ENCODE results near the gene FBXL15. TPM values are rescaled to one million over a fixed set of nuclear protein-coding genes. Genes with fewer than 3 reads are reported as not detected.

The FBXL15 gene, protein sequence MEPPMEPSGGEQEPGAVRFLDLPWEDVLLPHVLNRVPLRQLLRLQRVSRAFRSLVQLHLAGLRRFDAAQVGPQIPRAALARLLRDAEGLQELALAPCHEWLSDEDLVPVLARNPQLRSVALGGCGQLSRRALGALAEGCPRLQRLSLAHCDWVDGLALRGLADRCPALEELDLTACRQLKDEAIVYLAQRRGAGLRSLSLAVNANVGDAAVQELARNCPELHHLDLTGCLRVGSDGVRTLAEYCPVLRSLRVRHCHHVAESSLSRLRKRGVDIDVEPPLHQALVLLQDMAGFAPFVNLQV
- total RNA-seq (15.5 and 17.0 TPM in 2 replicates), polyA plus RNA-seq (17.3 and 20.7 TPM in 2 replicates), polyA minus RNA-seq (18.3 and 21.6 TPM in 2 replicates)
- 9.3 TPM for total RNA-seq (2013)

DNA sequence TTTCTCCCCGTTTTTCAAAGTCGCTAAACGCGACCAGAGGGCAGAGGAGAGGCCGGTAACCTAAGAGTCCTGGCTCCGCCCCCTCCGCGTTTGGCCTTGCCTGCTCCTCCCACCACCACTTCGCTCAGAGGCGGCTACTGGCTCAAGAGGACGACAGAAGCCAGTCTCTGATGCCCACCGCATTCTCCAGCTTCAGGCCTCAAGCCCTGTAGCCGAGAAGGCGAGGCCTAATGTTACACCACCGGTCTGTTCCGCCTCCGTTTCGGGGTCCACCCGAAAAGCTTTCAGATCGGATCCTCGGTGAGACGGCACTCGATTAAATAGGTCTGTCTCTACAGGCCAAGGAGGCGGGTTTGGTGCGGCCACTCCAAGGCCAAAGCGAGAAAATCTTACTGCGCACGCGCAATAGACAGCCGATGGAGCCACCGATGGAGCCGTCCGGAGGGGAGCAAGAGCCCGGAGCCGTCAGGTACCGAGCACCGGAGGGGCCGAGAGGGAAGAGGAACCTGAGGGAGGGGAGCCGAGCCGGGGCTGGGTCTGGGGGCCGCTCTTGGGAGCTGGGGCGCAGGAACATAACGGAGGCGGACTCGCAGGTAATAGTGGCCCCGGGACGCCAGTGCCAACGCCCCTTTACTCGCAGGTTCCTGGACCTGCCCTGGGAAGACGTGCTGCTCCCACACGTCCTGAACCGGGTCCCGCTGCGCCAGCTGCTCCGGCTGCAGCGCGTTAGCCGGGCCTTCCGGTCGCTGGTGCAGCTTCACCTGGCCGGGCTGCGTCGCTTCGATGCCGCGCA is at the start of gene FBXL15:
FBXL15 (plus strand) TSS at position 123 of the 793 bp plus-strand sequence; CDS start at position 417, 294 bp downstream.
- H3K4me2 ChIP-seq (replicated peaks; ENCODE audit: low read depth, low read length, poor library complexity, severe bottlenecking), result peak within 1 kb of the TSS; percentile 90
- peak; percentile 98 for DNase-seq
- H4K20me1 ChIP-seq (ENCODE audit: control insufficient read depth, insufficient read depth, low read length, poor library complexity, severe bottlenecking), result peaks cover 17% of the 10 kb centered on the region
- no peaks in the 10 kb centered on the region for H3K9me3 Mint-ChIP-seq (ENCODE audit: insufficient read depth)
- no peaks in the 10 kb centered on the region for H3K79me2 ChIP-seq (ENCODE audit: control insufficient read depth, insufficient read depth, low read length)
- peak within 1 kb of the TSS; percentile 63 to 92 (median 89) for H3K4me3 ChIP-seq (ENCODE audit: control extremely low read depth in 1 of 5, extremely low read depth in 1 of 5, insufficient read depth in 1 of 5, low read depth in 2 of 5, low read length in 4 of 5)
- peak within 1 kb of the TSS; percentile 94 for H2AFZ ChIP-seq (ENCODE audit: insufficient read depth, low read depth, low read length, poor library complexity, severe bottlenecking)
- CTCF ChIA-PET, result interaction anchor here (0.9 to 6.1 kb wide), 15 partner anchors 10 to 323 kb away, joined by 3 to 108 read pairs (median 7); partner anchors contain the start of genes ACTR1A, C10orf95, CUEDC2 and NFKB2
- H3K9ac ChIP-seq (ENCODE audit: low read length), result peak within 1 kb of the TSS; percentile 77
- H3K4me1 ChIP-seq (ENCODE audit: control insufficient read depth in 2 of 2, insufficient read depth in 2 of 2, low read length in 2 of 2), result peaks cover 32 to 34% of the 10 kb centered on the region in 2 donors
- peak within 1 kb of the TSS; percentile 39 to 62 for H3K27ac ChIP-seq (ENCODE audit: low read length in 2 of 2)
- TF ChIP-seq, protein P1, sequence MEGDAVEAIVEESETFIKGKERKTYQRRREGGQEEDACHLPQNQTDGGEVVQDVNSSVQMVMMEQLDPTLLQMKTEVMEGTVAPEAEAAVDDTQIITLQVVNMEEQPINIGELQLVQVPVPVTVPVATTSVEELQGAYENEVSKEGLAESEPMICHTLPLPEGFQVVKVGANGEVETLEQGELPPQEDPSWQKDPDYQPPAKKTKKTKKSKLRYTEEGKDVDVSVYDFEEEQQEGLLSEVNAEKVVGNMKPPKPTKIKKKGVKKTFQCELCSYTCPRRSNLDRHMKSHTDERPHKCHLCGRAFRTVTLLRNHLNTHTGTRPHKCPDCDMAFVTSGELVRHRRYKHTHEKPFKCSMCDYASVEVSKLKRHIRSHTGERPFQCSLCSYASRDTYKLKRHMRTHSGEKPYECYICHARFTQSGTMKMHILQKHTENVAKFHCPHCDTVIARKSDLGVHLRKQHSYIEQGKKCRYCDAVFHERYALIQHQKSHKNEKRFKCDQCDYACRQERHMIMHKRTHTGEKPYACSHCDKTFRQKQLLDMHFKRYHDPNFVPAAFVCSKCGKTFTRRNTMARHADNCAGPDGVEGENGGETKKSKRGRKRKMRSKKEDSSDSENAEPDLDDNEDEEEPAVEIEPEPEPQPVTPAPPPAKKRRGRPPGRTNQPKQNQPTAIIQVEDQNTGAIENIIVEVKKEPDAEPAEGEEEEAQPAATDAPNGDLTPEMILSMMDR (IDR thresholded peaks at IDR 0.05), result no peak
- TF ChIP-seq EZH2 (IDR thresholded peaks at IDR 0.05; ENCODE audit: borderline replicate concordance, insufficient read depth, low read depth, low read length, poor library complexity, severe bottlenecking), result no peak
- peak within 1 kb of the TSS; percentile 99 for H3K27ac Mint-ChIP-seq
- H3K27me3 ChIP-seq (replicated peaks in 1 of 4; ENCODE audit: control extremely low read depth in 1 of 4, control insufficient read depth in 3 of 4, insufficient read depth in 4 of 4, low read length in 3 of 4), result peaks cover 0 to 35% (median 22%) of the 10 kb centered on the region in 4 experiments
- H3K4me3 Mint-ChIP-seq, result peak within 1 kb of the TSS; percentile 99
- H3K9me3 ChIP-seq (ENCODE audit: control extremely low read depth in 1 of 3, control insufficient read depth in 2 of 3, insufficient read depth in 1 of 3, low read length in 2 of 3), result peaks cover 0 to 9% (median 0%) of the 10 kb centered on the region in 3 donors
- peaks cover 0 to 14% of the 10 kb centered on the region in 2 experiments for H3K36me3 ChIP-seq (replicated peaks in 1 of 2; ENCODE audit: control extremely low read depth in 1 of 2, control insufficient read depth in 1 of 2, extremely low read depth in 1 of 2, insufficient read depth in 2 of 2, low read length in 1 of 2)
- WGBS (ENCODE audit: insufficient coverage), result under 1% methylated on average over 66 of the region's 66 CpGs
- peak; percentile 78 for ATAC-seq (ENCODE audit: low read depth)
- intact Hi-C loops (cut with micrococcal nuclease), result loop anchor here (1.0 to 5.0 kb wide), 11 partner anchors 11 to 289 kb away; partner anchors contain the start of genes ACTR1A, CUEDC2, GBF1 and NOLC1
- peaks cover 38% of the 10 kb centered on the region for H3K4me1 Mint-ChIP-seq
- peaks cover 18% of the 10 kb centered on the region for H3K27me3 Mint-ChIP-seq
- POLR2A ChIA-PET, result interaction anchor here (1.0 to 5.2 kb wide), 11 partner anchors 10 to 221 kb away, joined by 4 to 38 read pairs (median 6); partner anchors contain the start of genes ACTR1A, C10orf95, CUEDC2 and NFKB2

Measured in B cell (primary cell).